ENCODE measurements around the gene DNAJA1.

The DNAJA1 gene

DNA sequence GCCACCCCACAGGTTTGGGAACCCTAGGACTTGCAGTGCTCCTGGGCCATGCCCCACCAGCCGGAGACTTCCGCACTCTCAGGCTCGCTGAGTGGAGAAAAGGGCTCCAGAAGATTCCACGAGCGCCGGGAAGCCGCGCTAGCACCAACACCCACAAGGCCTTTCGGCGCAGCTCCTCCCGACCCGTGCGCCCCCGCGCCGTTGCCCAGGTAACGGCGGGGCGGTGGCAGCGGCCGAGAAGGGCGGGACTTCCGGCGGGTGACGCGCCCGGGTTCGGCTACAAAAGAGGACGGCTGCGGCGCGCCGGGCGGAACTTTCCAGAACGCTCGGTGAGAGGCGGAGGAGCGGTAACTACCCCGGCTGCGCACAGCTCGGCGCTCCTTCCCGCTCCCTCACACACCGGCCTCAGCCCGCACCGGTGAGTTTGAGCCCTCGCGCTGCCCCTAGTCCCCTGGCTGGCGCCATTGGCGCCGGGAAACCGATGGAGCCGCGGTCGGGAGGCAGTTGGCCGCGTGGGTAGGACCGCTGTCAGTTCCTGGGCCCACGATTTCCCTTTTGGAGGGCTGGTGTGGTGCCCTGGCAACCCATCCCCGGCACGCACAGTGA, at the start of gene DNAJA1:
DNAJA1 (plus strand) TSS at position 308 of the 606 bp plus-strand sequence. CDS start 1,212 bp downstream, outside the sequence.
- Mint-ChIP-seq H3K36me3 (ENCODE audit: low read depth) (peaks cover 45% of the 10 kb centered on the region), H3K4me3 (peak within 1 kb of the TSS; percentile 98 to 99 (median 99)), H3K4me1 (peaks cover 52% of the 10 kb centered on the region), H3K27me3 (ENCODE audit: low read depth) (no peaks in the 10 kb centered on the region), H3K27ac (peak within 1 kb of the TSS; percentile 97 to 98 (median 97)), H3K9me3 (no peaks in the 10 kb centered on the region)
- TF ChIP-seq, protein P1, sequence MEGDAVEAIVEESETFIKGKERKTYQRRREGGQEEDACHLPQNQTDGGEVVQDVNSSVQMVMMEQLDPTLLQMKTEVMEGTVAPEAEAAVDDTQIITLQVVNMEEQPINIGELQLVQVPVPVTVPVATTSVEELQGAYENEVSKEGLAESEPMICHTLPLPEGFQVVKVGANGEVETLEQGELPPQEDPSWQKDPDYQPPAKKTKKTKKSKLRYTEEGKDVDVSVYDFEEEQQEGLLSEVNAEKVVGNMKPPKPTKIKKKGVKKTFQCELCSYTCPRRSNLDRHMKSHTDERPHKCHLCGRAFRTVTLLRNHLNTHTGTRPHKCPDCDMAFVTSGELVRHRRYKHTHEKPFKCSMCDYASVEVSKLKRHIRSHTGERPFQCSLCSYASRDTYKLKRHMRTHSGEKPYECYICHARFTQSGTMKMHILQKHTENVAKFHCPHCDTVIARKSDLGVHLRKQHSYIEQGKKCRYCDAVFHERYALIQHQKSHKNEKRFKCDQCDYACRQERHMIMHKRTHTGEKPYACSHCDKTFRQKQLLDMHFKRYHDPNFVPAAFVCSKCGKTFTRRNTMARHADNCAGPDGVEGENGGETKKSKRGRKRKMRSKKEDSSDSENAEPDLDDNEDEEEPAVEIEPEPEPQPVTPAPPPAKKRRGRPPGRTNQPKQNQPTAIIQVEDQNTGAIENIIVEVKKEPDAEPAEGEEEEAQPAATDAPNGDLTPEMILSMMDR (IDR thresholded peaks at IDR 0.05; ENCODE audit: unreplicated experiment in 3 of 3): no peak

DNA sequence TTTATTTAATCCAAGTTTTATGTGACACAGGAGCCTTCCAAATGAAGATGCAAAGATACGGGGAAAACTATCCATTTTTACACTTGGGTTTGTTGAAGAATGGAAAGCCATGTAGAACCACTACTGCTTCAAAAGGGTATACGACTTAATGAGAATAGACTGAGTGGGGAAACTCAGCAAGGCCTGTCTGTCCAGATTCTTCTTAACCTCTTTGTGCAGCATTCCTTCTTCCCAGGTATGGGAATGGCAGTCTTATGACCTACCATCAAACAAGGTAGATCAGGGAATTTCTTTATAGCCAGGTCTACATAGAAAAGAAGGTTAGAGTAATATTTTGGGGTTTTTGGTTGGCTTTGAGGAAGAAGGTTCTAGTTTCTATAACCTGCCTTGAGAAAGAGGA, 47.0 kb upstream of the DNAJA1 start:
- TF ChIP-seq, protein P1 (IDR thresholded peaks at IDR 0.05; ENCODE audit: unreplicated experiment in 3 of 3): no peak
- Mint-ChIP-seq H3K9me3 (no peaks in the 10 kb centered on the region), H3K36me3 (ENCODE audit: low read depth) (peaks cover 45% of the 10 kb centered on the region), H3K4me3 (no peak overlapping the region), H3K27me3 (ENCODE audit: low read depth) (no peaks in the 10 kb centered on the region), H3K4me1 (no peaks in the 10 kb centered on the region), H3K27ac (no peak overlapping the region)

DNA sequence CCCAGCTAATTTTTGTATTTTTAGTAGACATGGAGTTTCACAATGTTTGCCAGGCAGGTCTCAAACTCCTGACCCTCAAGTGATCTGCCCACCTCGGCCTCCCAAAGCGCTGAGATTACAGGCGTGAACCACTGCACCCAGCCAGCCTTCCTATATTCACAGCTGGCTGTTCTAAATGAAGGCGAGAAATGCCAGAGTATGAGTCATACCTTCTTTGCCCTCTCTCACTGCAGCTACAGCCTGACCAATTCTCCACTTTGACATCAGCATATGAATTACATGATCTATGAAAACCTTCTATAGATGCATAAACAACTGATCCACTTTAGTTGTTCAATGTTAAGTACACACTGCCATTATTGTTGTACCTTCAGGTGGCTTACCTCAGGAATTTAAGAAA, 38.1 kb upstream of the DNAJA1 start:
- Mint-ChIP-seq H3K4me1 (peaks cover 4% of the 10 kb centered on the region), H3K36me3 (ENCODE audit: low read depth) (peaks cover 48% of the 10 kb centered on the region), H3K27ac (no peak overlapping the region), H3K27me3 (ENCODE audit: low read depth) (no peaks in the 10 kb centered on the region), H3K9me3 (no peaks in the 10 kb centered on the region), H3K4me3 (no peak overlapping the region)
- TF ChIP-seq, protein P1 (IDR thresholded peaks at IDR 0.05; ENCODE audit: unreplicated experiment in 3 of 3): no peak

DNA sequence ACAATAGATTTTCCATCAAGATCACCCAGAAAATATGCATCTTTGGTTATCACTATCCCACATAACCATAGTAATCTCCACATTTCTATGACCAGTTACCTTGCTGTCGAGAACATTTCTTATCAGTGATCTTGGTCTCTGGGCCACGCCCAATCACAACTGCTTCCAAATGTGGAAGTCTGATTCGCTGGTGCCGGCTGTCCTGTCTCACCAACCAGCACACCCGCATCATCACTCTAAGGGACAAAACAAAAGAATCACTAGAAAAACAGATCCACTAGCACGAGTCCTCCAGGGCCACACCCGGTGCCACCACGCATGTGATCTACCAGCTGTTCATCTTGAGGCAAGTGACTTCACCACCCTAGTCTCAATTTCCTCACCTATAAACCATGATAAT, 35.4 kb upstream of the DNAJA1 start:
- TF ChIP-seq, protein P1 (IDR thresholded peaks at IDR 0.05; ENCODE audit: unreplicated experiment in 3 of 3): no peak
- H3K36me3 Mint-ChIP-seq (ENCODE audit: low read depth): peaks cover 32% of the 10 kb centered on the region
- no peak overlapping the region for H3K27ac Mint-ChIP-seq
- H3K4me1 Mint-ChIP-seq: peaks cover 16% of the 10 kb centered on the region
- H3K27me3 Mint-ChIP-seq (ENCODE audit: low read depth): no peaks in the 10 kb centered on the region
- no peak overlapping the region for H3K4me3 Mint-ChIP-seq
- no peaks in the 10 kb centered on the region for H3K9me3 Mint-ChIP-seq

DNA sequence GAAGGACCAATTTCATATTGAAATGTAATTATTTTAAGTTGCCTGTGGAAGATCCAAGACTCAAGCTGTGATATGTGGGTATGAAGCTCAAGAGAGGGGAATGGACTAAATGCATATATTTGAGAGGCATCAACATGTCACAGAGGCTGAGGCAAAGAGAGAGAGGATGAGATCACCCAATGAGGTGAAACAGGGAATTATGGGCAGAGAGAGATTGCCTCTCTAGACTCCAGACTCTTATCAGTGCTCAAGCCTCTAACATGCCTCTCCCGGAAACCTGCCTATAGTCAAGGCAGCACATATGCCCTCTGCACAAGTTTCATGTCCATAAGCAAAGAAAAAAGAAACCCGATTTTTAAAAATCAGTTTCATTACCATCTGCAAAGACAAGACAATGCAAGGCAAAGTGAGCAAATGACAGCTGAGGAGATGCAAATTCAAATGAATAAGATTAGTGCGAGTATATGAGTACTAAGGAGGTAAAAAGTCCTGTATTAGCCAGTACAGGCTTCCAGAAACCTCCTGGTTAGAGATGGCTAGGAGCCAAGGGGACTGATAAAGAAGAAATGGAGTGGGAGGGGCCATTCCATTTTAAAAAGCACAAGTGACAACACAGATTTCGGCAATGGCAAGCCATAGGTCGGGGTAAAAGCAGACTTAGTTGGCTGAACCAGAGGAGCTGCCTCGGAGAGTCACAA, 33.0 kb upstream of the DNAJA1 start:
- H3K4me1 Mint-ChIP-seq: peaks cover 16% of the 10 kb centered on the region

More for the DNA sequence above, 33.0 kb upstream of the DNAJA1 start:
- Mint-ChIP-seq H3K36me3 (ENCODE audit: low read depth) (peaks cover 35% of the 10 kb centered on the region), H3K27me3 (ENCODE audit: low read depth) (no peaks in the 10 kb centered on the region), H3K9me3 (no peaks in the 10 kb centered on the region), H3K27ac (peak overlapping the region in 2 of 3 experiments; percentile 1 to 10), H3K4me3 (no peak overlapping the region)
- TF ChIP-seq, protein P1 (IDR thresholded peaks at IDR 0.05; ENCODE audit: unreplicated experiment in 3 of 3): no peak
